Dendritic cell treated with granulocyte-macrophage colony-stimulating factor and Interleukin-4, amounts not matched to agents 40 ng/mL and 50 ng/mL, for 4 days (primary cell): ENCODE results near the gene KCTD2.
A peak's percentile ranks its signal among the peaks of the same experiment; 100 is the strongest.

Experiments
- H3K27ac Mint-ChIP-seq: one replicate; pipeline ENCODE4 v1.8.0; 2022; ENCODE audit warnings: mild to moderate bottlenecking, mixed read lengths
- H3K27me3 Mint-ChIP-seq: one replicate; pipeline ENCODE4 v1.8.0; 2022; ENCODE audit warnings: mild to moderate bottlenecking, mixed read lengths
- H3K36me3 Mint-ChIP-seq: one replicate; pipeline ENCODE4 v1.8.0; 2022; ENCODE audit warnings: low read depth, mixed read lengths
- H3K4me1 Mint-ChIP-seq: one replicate; pipeline ENCODE4 v1.8.0; 2022; ENCODE audit warnings: low read depth, mixed read lengths
- H3K4me3 Mint-ChIP-seq: one replicate; pipeline ENCODE4 v1.8.0; 2022; ENCODE audit warnings: mild to moderate bottlenecking, moderate library complexity, mixed read lengths
- H3K9me3 Mint-ChIP-seq: one replicate; pipeline ENCODE4 v1.8.0; 2022; ENCODE audit warnings: mixed read lengths
- intact Hi-C: fragments of 100-400 bp; cut with micrococcal nuclease; formaldehyde crosslinking; loops from one replicate; pipeline ENCODE4 v1.15.0; 2022

The KCTD2 gene

GRCh38 chr17:75096082-75096625 is 49.1 kb downstream of the KCTD2 start:
- Mint-ChIP-seq H3K27me3 (no peaks in the 10 kb centered on the region), H3K4me3 (peak overlapping the region; percentile 7), H3K27ac (peak overlapping the region; percentile 52), H3K9me3 (no peaks in the 10 kb centered on the region), H3K4me1 (peaks cover 58% of the 10 kb centered on the region), H3K36me3 (peaks cover 59% of the 10 kb centered on the region)
- intact Hi-C loops = no loop called here

DNA sequence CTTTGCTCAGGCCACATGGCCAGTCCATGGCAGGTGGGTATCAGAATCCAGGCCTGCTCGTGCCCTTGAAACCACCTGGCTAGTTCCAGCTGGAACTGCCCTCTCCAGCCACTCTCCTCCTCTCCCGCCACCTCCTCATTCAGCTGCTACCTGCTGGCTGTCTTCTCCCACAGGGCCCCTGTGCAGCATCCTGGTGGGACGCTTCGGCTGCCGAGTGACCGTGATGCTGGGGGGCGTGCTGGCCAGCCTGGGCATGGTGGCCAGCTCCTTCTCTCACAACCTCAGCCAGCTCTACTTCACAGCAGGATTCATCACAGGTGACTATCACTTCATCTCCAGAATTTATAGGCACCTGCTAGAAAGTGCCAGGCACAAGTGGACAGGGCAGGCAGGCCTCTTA is 50.8 kb downstream of the KCTD2 start:
- intact Hi-C loops = no loop called here

GRCh38 chr17:75098861-75099260 is 51.8 kb downstream of the KCTD2 start:
- intact Hi-C loops = no loop called here
- no peaks in the 10 kb centered on the region for H3K9me3 Mint-ChIP-seq
- no peaks in the 10 kb centered on the region for H3K27me3 Mint-ChIP-seq
- peaks cover 67% of the 10 kb centered on the region for H3K36me3 Mint-ChIP-seq
- H3K4me3 Mint-ChIP-seq = no peak overlapping the region
- H3K4me1 Mint-ChIP-seq = peaks cover 45% of the 10 kb centered on the region
- H3K27ac Mint-ChIP-seq = no peak overlapping the region

More for the DNA sequence above, 50.8 kb downstream of the KCTD2 start:
- no peak overlapping the region for H3K27ac Mint-ChIP-seq
- peaks cover 65% of the 10 kb centered on the region for H3K36me3 Mint-ChIP-seq
- H3K4me1 Mint-ChIP-seq = peaks cover 55% of the 10 kb centered on the region
- H3K27me3 Mint-ChIP-seq = no peaks in the 10 kb centered on the region
- no peaks in the 10 kb centered on the region for H3K9me3 Mint-ChIP-seq
- no peak overlapping the region for H3K4me3 Mint-ChIP-seq

GRCh38 chr17:75099881-75100595 is 53.0 kb downstream of the KCTD2 start:
- Mint-ChIP-seq H3K4me1 (peaks cover 37% of the 10 kb centered on the region), H3K27me3 (no peaks in the 10 kb centered on the region), H3K36me3 (peaks cover 68% of the 10 kb centered on the region), H3K4me3 (no peak overlapping the region), H3K27ac (no peak overlapping the region), H3K9me3 (no peaks in the 10 kb centered on the region)
- intact Hi-C loops = no loop called here

DNA sequence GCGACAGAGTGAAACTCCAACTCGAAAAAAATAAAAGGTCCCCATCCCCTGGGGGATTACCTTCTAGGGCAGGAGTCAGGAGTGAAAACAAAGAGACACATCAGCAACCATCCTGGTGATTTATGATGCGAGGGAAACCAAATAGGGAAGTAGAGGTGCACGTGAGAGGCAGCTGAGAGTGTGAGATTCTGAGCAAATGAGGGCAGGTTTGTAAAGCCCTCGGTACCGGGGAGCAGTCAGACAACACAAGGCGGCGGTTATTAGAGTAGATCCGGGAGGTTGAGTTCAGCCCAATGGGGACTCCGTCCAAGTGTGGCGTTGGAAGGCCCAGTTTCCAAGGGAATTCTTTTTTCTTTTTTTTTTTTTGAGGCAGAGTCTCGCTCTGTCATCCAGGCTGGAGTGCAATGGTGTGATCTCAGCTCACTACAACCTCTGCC is 55.4 kb downstream of the KCTD2 start:
- intact Hi-C loops = no loop called here
- H3K4me3 Mint-ChIP-seq = no peak overlapping the region
- H3K4me1 Mint-ChIP-seq = peaks cover 22% of the 10 kb centered on the region
- H3K36me3 Mint-ChIP-seq = peaks cover 83% of the 10 kb centered on the region
- no peaks in the 10 kb centered on the region for H3K27me3 Mint-ChIP-seq
- H3K9me3 Mint-ChIP-seq = no peaks in the 10 kb centered on the region
- peak overlapping the region; percentile 67 for H3K27ac Mint-ChIP-seq

DNA sequence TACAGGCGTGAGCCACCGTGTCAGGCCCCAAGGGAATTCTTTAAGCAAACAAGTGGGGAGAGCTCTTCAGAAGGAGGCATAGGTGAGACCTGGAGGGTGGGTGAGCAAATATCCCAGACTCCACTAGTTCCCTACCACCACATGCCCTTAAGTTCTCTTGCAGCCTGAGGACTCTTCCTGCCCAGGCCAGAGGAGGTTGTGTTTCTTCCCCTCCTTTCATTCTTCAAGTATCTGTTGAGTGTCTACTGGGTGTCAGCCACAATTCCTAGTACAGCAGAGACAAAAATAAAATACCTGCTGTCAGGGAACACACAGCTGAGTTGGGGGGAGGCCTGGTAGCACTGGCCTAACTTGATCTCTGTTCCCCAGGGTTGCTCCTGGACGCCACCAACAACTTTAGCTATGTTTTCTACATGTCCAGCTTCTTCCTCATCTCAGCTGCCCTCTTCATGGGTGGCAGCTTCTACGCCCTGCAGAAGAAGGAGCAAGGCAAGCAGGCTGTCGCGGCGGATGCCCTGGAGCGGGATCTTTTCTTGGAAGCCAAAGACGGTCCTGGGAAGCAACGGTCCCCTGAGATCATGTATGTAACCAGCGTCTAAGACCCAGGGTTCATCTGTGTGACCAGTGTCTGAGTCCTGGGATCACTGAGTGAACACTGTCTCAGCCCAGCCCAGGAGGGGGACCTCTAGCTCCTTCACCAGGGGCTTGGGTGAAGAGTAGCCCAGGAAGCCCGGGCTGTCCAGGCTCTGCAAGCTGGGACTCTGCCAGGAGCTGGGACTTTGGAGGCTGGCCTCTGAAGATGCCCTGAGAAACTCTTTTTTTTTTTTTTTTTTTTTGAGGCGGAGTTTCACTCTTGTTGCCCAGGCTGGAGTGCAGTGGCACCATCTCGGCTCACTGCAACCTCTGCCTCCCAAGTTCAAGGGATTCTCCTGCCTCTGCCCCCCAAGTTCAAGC is 56.9 kb downstream of the KCTD2 start:
- no peak overlapping the region for H3K27ac Mint-ChIP-seq
- H3K9me3 Mint-ChIP-seq = no peaks in the 10 kb centered on the region

GRCh38 chr17:75105126-75106080 is 58.4 kb downstream of the KCTD2 start:
- Mint-ChIP-seq H3K4me1 (peaks cover 31% of the 10 kb centered on the region), H3K27ac (no peak overlapping the region), H3K4me3 (no peak overlapping the region), H3K9me3 (no peaks in the 10 kb centered on the region), H3K36me3 (peaks cover 53% of the 10 kb centered on the region), H3K27me3 (peaks cover 14% of the 10 kb centered on the region)
- intact Hi-C loops = no loop called here

More for the DNA sequence above, 56.9 kb downstream of the KCTD2 start:
- H3K36me3 Mint-ChIP-seq = peaks cover 68% of the 10 kb centered on the region
- H3K4me3 Mint-ChIP-seq = no peak overlapping the region
- intact Hi-C loops = no loop called here
- H3K4me1 Mint-ChIP-seq = peaks cover 23% of the 10 kb centered on the region
- H3K27me3 Mint-ChIP-seq = peaks cover 11% of the 10 kb centered on the region

DNA sequence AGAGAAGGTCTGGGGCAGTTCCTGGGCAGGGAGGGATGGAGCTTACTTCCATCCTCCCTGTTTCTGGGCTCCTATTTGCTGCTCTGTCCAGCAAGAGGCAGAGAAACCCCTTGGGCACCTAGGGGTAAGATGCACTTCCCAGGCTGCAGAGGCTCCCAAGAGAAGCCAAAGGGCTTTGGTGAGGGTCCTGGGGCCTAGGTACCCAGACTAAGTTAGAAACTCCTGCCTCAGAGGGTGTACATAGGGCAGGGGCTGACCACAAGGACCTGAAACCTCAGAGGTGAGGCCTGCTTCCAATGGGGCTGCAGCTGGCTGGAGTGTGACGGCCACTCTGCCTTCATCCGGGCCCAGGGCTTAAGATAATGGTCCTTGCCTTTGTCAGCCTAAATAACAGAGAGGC is 61.2 kb downstream of the KCTD2 start:
- Mint-ChIP-seq H3K4me3 (no peak overlapping the region), H3K27me3 (peaks cover 14% of the 10 kb centered on the region), H3K27ac (no peak overlapping the region), H3K9me3 (no peaks in the 10 kb centered on the region), H3K4me1 (peaks cover 37% of the 10 kb centered on the region), H3K36me3 (peaks cover 51% of the 10 kb centered on the region)
- intact Hi-C loops = no loop called here

DNA sequence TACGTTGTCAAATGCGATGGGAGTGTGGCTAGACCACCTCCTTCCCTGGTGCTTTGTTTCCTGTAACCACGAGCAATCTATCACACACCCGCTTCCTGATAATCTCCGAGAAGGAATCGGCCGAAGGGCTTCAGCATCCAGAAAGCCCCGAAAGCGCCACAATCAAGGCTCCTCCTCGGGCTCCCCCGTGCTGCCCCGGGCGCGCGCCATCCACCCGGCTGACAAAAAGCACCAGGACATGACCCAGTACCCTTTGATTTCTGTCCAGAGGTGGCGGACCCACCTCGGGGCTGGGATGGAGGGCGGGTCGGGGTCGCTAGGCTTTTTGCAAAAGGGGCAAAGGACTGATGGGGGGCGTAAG is 62.0 kb downstream of the KCTD2 start:
- peaks cover 48% of the 10 kb centered on the region for H3K36me3 Mint-ChIP-seq
- H3K27ac Mint-ChIP-seq = peak overlapping the region; percentile 88
- peak overlapping the region; percentile 87 for H3K4me3 Mint-ChIP-seq
- H3K9me3 Mint-ChIP-seq = no peaks in the 10 kb centered on the region
- intact Hi-C loops = no loop called here
- H3K4me1 Mint-ChIP-seq = peaks cover 43% of the 10 kb centered on the region
- peaks cover 14% of the 10 kb centered on the region for H3K27me3 Mint-ChIP-seq

GRCh38 chr17:75109407-75110233 is 62.6 kb downstream of the KCTD2 start, which contains the start of gene ARMC7:
Gene ARMC7, plus strand, starts transcription at chr17:75109969. Its CDS starts 320 bp downstream, at chr17:75110289.
- no peaks in the 10 kb centered on the region for H3K9me3 Mint-ChIP-seq
- peak within 1 kb of the TSS; percentile 87 for H3K4me3 Mint-ChIP-seq
- intact Hi-C loops = loop anchor here (5.0 kb wide), 1 partner anchor 32 kb away; no protein-coding TSS in a partner anchor
- peaks cover 48% of the 10 kb centered on the region for H3K36me3 Mint-ChIP-seq
- H3K27ac Mint-ChIP-seq = peak within 1 kb of the TSS; percentile 88
- peaks cover 14% of the 10 kb centered on the region for H3K27me3 Mint-ChIP-seq
- H3K4me1 Mint-ChIP-seq = peaks cover 48% of the 10 kb centered on the region

GRCh38 chr17:75110234-75110937 is 63.4 kb downstream of the KCTD2 start:
- peaks cover 48% of the 10 kb centered on the region for H3K36me3 Mint-ChIP-seq
- peak overlapping the region; percentile 87 for H3K4me3 Mint-ChIP-seq
- no peaks in the 10 kb centered on the region for H3K9me3 Mint-ChIP-seq
- H3K4me1 Mint-ChIP-seq = peaks cover 56% of the 10 kb centered on the region
- H3K27ac Mint-ChIP-seq = peak overlapping the region; percentile 88
- intact Hi-C loops = loop anchor here (5.0 kb wide), 1 partner anchor 33 kb away; no protein-coding TSS in a partner anchor
- peaks cover 14% of the 10 kb centered on the region for H3K27me3 Mint-ChIP-seq

- Mint-ChIP-seq H3K36me3 (peaks cover 48% of the 10 kb centered on the region), H3K27me3 (peaks cover 14% of the 10 kb centered on the region), H3K4me3 (peak overlapping the region; percentile 44), H3K27ac (peak overlapping the region; percentile 34), H3K9me3 (no peaks in the 10 kb centered on the region), H3K4me1 (peaks cover 67% of the 10 kb centered on the region)
- intact Hi-C loops = loop anchor here (5.0 kb wide), 1 partner anchor 35 kb away; no protein-coding TSS in a partner anchor
These were observed 64.8 kb downstream of the KCTD2 start for GRCh38 chr17:75111777-75112335.
